HCT116 (cell line): ENCODE results near the gene ITPK1. TPM values are rescaled to one million over a fixed set of nuclear protein-coding genes. Genes with fewer than 3 reads are reported as not detected.

Experiments used
- ATAC-seq: fragments of 200-7000 bp; cut with Tn5 transposase; 2 replicates; pipeline ENCODE4 v1.9.1; 2020; ENCODE audit warnings: mild to moderate bottlenecking, moderate library complexity
- BruUV-seq: library from RNA; stranded (reverse); fragments of 400-500 nt; replicated peaks from 2 replicates; lab custom pipeline; 2021; lab: Mats Ljungman, UMichigan
- CTCF ChIA-PET: fragments of 300-600 bp; sonication (Branson Sonifier 250); formaldehyde crosslinking; loops from one replicate; lab custom pipeline; 2021; ENCODE audit warnings: antibody characterized with exemption; lab: Charles Lee
- POLR2A ChIA-PET: fragments of 300-600, 350-600 bp; sonication (Branson Sonifier 250); formaldehyde crosslinking; loops from one replicate; lab custom pipeline; 2021; ENCODE audit warnings: antibody characterized with exemption; lab: Charles Lee
- RAD21 ChIA-PET, 2 experiments: fragments of 300-600 bp; sonication (Branson Sonifier 250); formaldehyde crosslinking; loops; one replicate each; lab custom pipeline; 2023; ENCODE audit warnings: low total read pairs in 2 of 2; ENCODE audit not compliant: uncharacterized antibody in 2 of 2, unreplicated experiment in 2 of 2, low non-redundant PET in 1 of 2; lab: Charles Lee
- DNase-seq: peaks from one replicate; pipeline ENCODE4 v3.0.0-alpha.2; 2010; ENCODE audit warnings: low read depth, low spot score
- H2AFZ ChIP-seq: fragments of 200-600 bp; shearing (Covaris generic), sonication (generic); 2 replicates; pipeline ENCODE4 v1.6.1; 2017; ENCODE audit warnings: low read depth, mixed run types, mixed read lengths, antibody characterized with exemption, low read length; ENCODE audit not compliant: poor library complexity, severe bottlenecking
- H3K27ac ChIP-seq: 2 replicates; pipeline ENCODE4 v1.5.1; 2012; ENCODE audit warnings: low read depth, low read length
- H3K27me3 ChIP-seq: fragments of 200-600 bp; sonication (generic); 2 replicates; pipeline ENCODE4 v1.6.1; 2016; ENCODE audit warnings: mixed run types, low read length, mixed read lengths; ENCODE audit not compliant: insufficient read depth
- H3K36me3 ChIP-seq, 2 experiments: fragments of 200-500 bp in 1 of 2; fragments of 200-600 bp in 1 of 2; sonication (Bioruptor generic) in 1 of 2; sonication (generic) in 1 of 2; 2 replicates each; pipeline versions ENCODE4 v1.5.1 to v1.6.1; 2014 to 2016; ENCODE audit warnings: low read length in 2 of 2, inconsistent platforms in 1 of 2, mixed read lengths in 1 of 2, mixed run types in 1 of 2; ENCODE audit not compliant: insufficient read depth in 2 of 2, control insufficient read depth in 1 of 2
- H3K4me1 ChIP-seq, 2 experiments: fragments of 200-600 bp in 1 of 2; sonication (generic) in 1 of 2; 2 replicates each; pipeline versions ENCODE4 v1.5.1 to v1.6.1; 2012 to 2017; ENCODE audit warnings: low read length in 2 of 2, inconsistent platforms in 1 of 2, mild to moderate bottlenecking in 1 of 2, mixed read lengths in 1 of 2, mixed run types in 1 of 2, moderate library complexity in 1 of 2; ENCODE audit not compliant: insufficient read depth in 2 of 2, control insufficient read depth in 1 of 2
- H3K4me2 ChIP-seq: fragments of 200-600 bp; sonication (generic); 2 replicates; pipeline ENCODE4 v1.6.1; 2017; ENCODE audit warnings: mixed run types, low read length, mixed read lengths
- H3K4me3 ChIP-seq, 2 experiments: fragments of 200-600 bp in 1 of 2; sonication (generic) in 1 of 2; replicated peaks in 1 of 2; 2 replicates each; pipeline ENCODE4 v1.5.1; 2011 to 2016; ENCODE audit warnings: low read length in 2 of 2, control low read depth in 1 of 2, low read depth in 1 of 2, mild to moderate bottlenecking in 1 of 2, mixed read lengths in 1 of 2, mixed run types in 1 of 2
- H3K79me2 ChIP-seq: fragments of 200-600 bp; sonication (generic); 2 replicates; pipeline ENCODE4 v1.6.1; 2017; ENCODE audit warnings: mild to moderate bottlenecking, mixed run types, low read length, moderate library complexity, mixed read lengths; ENCODE audit not compliant: insufficient read depth
- H3K9ac ChIP-seq: fragments of 200-600 bp; sonication (generic); 2 replicates; pipeline ENCODE4 v1.6.1; 2016; ENCODE audit warnings: low read length, mixed read lengths
- H3K9me2 ChIP-seq: fragments of 200-600 bp; sonication (generic), shearing (Covaris generic); 2 replicates; pipeline ENCODE4 v1.6.1; 2017; ENCODE audit warnings: mixed run types, mild to moderate bottlenecking, moderate library complexity; ENCODE audit not compliant: insufficient read depth
- H3K9me3 ChIP-seq, 2 experiments: fragments of 200-500 bp in 1 of 2; fragments of 200-600 bp in 1 of 2; sonication (Bioruptor generic) in 1 of 2; sonication (generic) in 1 of 2; 2 replicates each; pipeline ENCODE4 v1.6.1; 2014 to 2017; ENCODE audit warnings: low read length in 2 of 2, mixed read lengths in 2 of 2, inconsistent platforms in 1 of 2, low read depth in 1 of 2, mild to moderate bottlenecking in 1 of 2, mixed run types in 1 of 2, moderate library complexity in 1 of 2; ENCODE audit not compliant: control insufficient read depth in 1 of 2, insufficient read depth in 1 of 2
- H4K20me1 ChIP-seq: fragments of 200-600 bp; sonication (generic), shearing (Covaris generic); 2 replicates; pipeline ENCODE4 v1.6.1; 2017; ENCODE audit warnings: mixed run types, mild to moderate bottlenecking, moderate library complexity; ENCODE audit not compliant: insufficient read depth
- CBX3 ChIP-seq: IDR thresholded peaks from 2 replicates; pipeline ENCODE4 v1.6.1; 2012; ENCODE audit warnings: low read depth
- CEBPB ChIP-seq: IDR thresholded peaks from 2 replicates; pipeline ENCODE4 v1.6.1; 2012; ENCODE audit warnings: low read depth
- EGR1 ChIP-seq: IDR thresholded peaks from 2 replicates; pipeline ENCODE4 v1.6.1; 2012; ENCODE audit warnings: low read depth
- EZH2 ChIP-seq: fragments of 200-600 bp; sonication (generic); IDR thresholded peaks from 2 replicates; pipeline ENCODE4 v1.6.1; 2017; ENCODE audit warnings: antibody characterized with exemption, mixed run types
- JUND ChIP-seq: IDR thresholded peaks from 2 replicates; pipeline ENCODE4 v1.6.1; 2012
- POLR2A ChIP-seq: IDR thresholded peaks from 2 replicates; pipeline ENCODE4 v1.7.0; 2011; ENCODE audit warnings: borderline replicate concordance; ENCODE audit not compliant: insufficient read depth, insufficient read length; ENCODE audit errors: extremely low read depth
- RAD21 ChIP-seq: IDR thresholded peaks from 2 replicates; pipeline ENCODE4 v1.6.1; 2012; ENCODE audit warnings: low read depth, mild to moderate bottlenecking
- SP1 ChIP-seq: IDR thresholded peaks from 2 replicates; pipeline ENCODE4 v1.6.1; 2012; ENCODE audit warnings: low read depth
- TCF7L2 ChIP-seq: IDR thresholded peaks from 2 replicates; pipeline ENCODE4 v1.7.0; 2011; ENCODE audit warnings: borderline replicate concordance, inconsistent platforms; ENCODE audit not compliant: insufficient read depth, insufficient read length; ENCODE audit errors: extremely low read depth
- YY1 ChIP-seq: IDR thresholded peaks from 2 replicates; pipeline ENCODE4 v1.6.1; 2011; ENCODE audit warnings: low read length, low read depth, moderate library complexity, mild to moderate bottlenecking; ENCODE audit not compliant: insufficient replicate concordance; ENCODE audit errors: extremely low read depth
- ZFX ChIP-seq: fragments of 450-650 bp; IDR thresholded peaks from 2 replicates; pipeline ENCODE4 v1.6.1; 2017
- ZNF274 ChIP-seq: fragments of 200-500 bp; sonication (Bioruptor generic); IDR thresholded peaks from 2 replicates; pipeline ENCODE4 v1.6.1; 2014; ENCODE audit warnings: mild to moderate bottlenecking, low read depth, low read length, inconsistent platforms
- intact Hi-C: fragments of 100-400 bp; cut with micrococcal nuclease; formaldehyde crosslinking; loops from 2 replicates; pipeline ENCODE4 v1.10.0; 2022
- total RNA-seq: library from RNA; stranded (reverse); gene quantifications from one replicate; pipeline ENCODE4 v1.2.1, GENCODE V29; 2021; ENCODE audit not compliant: unreplicated experiment

Gene ITPK1
- total RNA-seq, 1 experiment from 2014 or later = 70.2 TPM

- no peaks in the 10 kb centered on the region for H3K9me3 ChIP-seq
- H3K9ac ChIP-seq = no peak overlapping the region
- no TSS peak for BruUV-seq
- no peaks in the 10 kb centered on the region for H3K4me1 ChIP-seq
- ATAC-seq (no peak), DNase-seq (no peak)
- no peaks in the 10 kb centered on the region for H3K36me3 ChIP-seq
- H3K27ac ChIP-seq = no peak overlapping the region
- no peaks in the 10 kb centered on the region for H3K79me2 ChIP-seq
- no peak overlapping the region for H2AFZ ChIP-seq
- intact Hi-C loops = no loop called here
- H4K20me1 ChIP-seq = no peaks in the 10 kb centered on the region
- H3K4me2 ChIP-seq = no peak overlapping the region
- RAD21 ChIA-PET = no interaction called here
- no peak overlapping the region for H3K4me3 ChIP-seq
- CTCF ChIA-PET = no interaction called here
- H3K27me3 ChIP-seq = peaks cover 29% of the 10 kb centered on the region; the same call in 1 of the 2 replicates
- H3K9me2 ChIP-seq = no peaks in the 10 kb centered on the region
- POLR2A ChIA-PET = no interaction called here
- no peak for TF ChIP-seq ZNF274
- TF ChIP-seq POLR2A = no peak
- no peak for TF ChIP-seq TCF7L2
- no peak for TF ChIP-seq SP1
- no peak for TF ChIP-seq RAD21
- TF ChIP-seq EGR1 = no peak
- TF ChIP-seq JUND = no peak
- TF ChIP-seq CBX3 = no peak
- TF ChIP-seq EZH2 = no peak
- TF ChIP-seq ZFX = no peak
- TF ChIP-seq CEBPB = no peak
- TF ChIP-seq YY1 = no peak
Observed at GRCh38 chr14:92922155-92922735, 193.5 kb downstream of the ITPK1 start.

- intact Hi-C loops = no loop called here
- peaks cover 24% of the 10 kb centered on the region; the same call in 1 of the 2 replicates for H3K27me3 ChIP-seq
- H3K9me2 ChIP-seq = no peaks in the 10 kb centered on the region
- BruUV-seq = no TSS peak
- H3K9me3 ChIP-seq = no peaks in the 10 kb centered on the region
- no peak for TF ChIP-seq EZH2
- H4K20me1 ChIP-seq = no peaks in the 10 kb centered on the region
- no peaks in the 10 kb centered on the region for H3K79me2 ChIP-seq
- ATAC-seq = no peak
- H3K4me1 ChIP-seq = no peaks in the 10 kb centered on the region
- ChIA-PET RAD21 (no interaction called here), POLR2A (no interaction called here), CTCF (no interaction called here)
- H2AFZ ChIP-seq = no peak overlapping the region
- no peak overlapping the region for H3K9ac ChIP-seq
- H3K4me3 ChIP-seq = no peak overlapping the region
- no peak for DNase-seq
- no peaks in the 10 kb centered on the region for H3K36me3 ChIP-seq
- H3K27ac ChIP-seq = no peak overlapping the region
- no peak overlapping the region for H3K4me2 ChIP-seq
Observed at GRCh38 chr14:92920001-92920400, 195.7 kb downstream of the ITPK1 start.
